HK-2 (cell line): ENCODE results near the gene LITAF.
"Not testable (repeated sequence)": the region's sequence is repeated elsewhere in the genome, so short reads cannot be mapped to it uniquely, and the experiment has no call there.

Experiments
- DNase-seq: peaks from one replicate; pipeline ENCODE4 v3.0.0-alpha.2; 2018; ENCODE audit not compliant: unreplicated experiment

The LITAF gene

DNA sequence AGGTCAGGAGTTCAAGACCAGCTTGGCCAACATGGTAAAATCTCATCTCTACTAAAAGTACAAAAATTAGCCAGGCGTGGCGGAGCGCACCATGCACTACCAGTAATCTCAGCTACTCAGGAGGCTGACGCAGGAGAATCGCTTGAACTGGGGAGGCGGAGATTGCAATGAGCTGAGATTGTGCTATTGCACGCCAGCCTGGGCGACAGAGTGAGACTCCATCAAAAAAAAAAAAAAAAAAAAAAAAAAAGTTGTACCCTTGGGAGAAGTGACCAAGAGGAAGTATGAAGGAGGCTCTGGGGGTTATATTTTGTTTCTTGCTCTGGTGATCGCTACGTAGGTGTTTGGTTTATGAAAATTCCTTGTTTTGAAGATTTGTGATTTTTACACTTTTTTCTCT is 66.3 kb downstream of the LITAF start:
- no peak for DNase-seq

DNA sequence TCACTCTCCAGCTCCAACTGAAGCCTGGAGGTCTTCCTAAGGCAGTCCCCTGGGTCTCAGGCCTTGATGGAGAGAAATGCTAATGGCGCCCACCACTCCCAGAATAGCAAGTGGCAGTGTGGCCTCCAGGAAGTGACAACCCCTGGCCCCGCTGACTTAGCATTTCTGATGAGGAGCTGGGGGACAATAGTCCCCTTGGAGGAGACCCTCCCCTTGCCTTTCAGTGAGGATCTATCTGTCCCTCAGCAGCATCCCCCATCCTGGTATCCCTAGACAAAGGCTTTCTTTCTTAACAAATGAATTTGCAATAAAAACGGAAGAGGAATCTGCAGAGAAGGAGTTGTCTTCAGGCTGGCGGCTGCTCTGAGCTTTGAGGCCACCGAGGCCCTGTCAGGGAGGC is 68.8 kb downstream of the LITAF start:
- no peak for DNase-seq

- DNase-seq, result no peak
Measured at GRCh38 chr16:11515540-11516430, 70.9 kb downstream of the LITAF start.

- DNase-seq, result no peak
Measured at GRCh38 chr16:11514283-11514682, 72.4 kb downstream of the LITAF start.

DNA sequence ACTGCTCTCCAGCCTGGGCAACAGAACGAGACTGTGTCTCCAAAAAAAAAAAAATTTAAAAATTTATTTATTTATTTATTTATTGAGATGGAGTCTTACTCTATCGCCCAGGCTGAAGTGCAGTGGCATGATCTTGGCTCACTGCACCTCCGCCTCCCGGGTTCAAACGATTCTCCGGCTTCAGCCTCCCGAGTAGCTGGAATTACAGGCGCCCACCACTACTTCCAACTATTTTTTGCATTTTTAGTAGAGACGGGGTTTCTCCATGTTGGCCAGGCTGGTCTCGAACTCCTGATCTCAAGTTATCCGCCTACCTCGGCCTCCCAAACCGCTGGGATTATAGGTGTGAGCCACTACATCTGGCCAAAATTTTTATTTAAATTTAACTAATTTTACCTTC is 73.4 kb downstream of the LITAF start:
- DNase-seq, result not testable (repeated sequence)

DNA sequence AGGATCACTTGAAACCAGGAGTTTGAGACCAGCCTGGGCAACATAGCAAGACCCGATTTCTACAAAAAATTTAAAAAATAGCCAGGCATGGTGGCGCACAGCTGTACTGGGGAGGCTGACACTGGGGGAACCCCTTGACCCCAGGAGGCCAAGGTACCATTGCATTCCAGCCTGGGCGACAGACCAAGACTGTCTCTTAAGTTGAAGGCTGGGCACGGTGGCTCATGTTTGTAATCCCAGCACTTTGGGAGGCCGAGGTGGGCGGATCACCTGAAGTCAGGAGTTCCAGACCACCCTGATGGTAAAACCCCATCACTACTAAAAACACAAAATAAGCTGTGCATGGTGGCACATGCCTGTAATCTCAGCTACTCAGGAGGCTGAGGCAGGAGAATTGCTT is 74.9 kb downstream of the LITAF start:
- no peak for DNase-seq

DNA sequence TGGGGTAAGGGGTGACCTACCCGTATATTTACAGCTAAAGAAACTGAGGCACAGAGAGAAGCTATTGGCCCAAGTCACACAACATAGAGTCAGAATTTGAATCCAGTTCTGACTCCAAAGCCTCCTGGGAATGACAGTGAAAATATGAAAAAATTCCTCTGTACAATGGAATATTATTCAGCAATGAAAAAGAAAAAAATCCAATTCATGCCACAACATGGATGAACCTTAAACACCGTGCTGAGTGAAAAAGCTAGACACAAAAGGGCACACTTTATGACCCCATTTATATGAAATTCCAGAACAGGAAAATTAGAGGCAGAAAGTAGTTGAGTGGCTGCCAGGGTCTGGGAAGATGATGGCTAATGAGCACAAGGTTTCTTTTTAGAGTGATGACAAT is 75.4 kb downstream of the LITAF start:
- DNase-seq, result no peak

DNA sequence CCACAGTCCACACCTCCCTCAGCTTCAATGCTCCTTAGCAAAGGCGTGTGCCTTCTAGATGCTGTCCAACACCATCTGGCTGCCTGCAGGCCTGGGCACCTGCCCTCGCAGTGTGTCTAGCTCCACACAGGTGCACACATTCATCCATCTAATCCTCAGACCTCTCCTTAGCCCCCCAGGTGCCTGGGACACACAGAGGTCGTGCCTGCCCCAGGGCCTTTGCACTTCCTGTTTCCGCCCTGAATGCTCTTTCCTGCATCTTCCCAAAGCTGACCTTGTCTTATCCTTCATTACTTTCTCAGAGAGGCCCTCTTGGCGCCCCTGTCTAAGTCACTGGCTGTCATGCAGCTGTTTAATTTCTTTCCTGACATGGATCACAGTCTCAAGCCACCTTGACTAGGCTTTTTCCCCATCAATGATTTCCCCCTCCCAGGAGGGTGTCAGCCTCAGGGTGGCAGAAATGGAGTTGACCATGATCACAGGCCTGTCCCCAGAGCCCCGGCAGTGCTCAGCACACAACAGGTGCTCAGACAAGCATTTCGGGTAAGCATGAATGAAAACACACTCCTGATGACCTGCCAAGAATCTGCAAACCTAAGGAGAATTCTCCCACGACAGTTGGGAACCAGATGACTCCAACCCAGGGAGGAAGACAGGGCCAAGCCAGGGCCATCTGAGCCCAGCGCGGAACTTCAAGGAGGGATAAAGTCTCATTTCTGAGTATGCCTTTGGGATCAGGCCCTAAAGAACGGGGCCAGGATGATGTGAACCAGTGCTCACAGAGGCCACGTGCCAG is 76.3 kb downstream of the LITAF start:
- DNase-seq, result no peak

GRCh38 chr16:11507991-11508390 is 78.7 kb downstream of the LITAF start:
- DNase-seq, result no peak

GRCh38 chr16:11507350-11507749 is 79.4 kb downstream of the LITAF start:
- no peak for DNase-seq

DNA sequence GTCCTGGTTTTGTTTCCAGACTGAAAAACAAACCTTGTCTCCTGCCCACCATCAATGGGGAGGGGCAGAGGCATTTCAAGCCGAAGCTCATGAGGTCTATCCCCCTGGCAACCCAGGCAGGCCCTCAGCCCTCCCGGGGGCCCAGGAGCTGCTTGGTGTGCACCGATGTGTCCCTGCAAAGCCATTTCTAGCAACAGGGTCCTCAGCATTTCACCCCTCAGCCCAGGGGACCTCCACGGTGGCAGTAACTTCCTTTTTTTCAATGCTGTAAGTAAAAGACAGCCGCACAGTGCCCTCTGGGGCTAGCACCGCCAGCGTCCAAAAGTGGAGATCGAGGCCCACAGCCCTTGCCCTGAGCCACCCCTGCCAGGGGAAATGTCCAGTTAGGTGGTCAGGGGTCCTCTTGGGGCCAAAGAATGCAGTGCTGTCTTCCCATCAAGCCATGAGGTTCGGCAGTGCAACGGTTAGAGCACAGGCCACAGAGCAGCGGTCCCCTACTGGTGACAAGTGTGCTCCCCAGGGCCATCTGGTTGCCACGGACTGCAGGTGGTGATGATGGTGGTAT is 79.9 kb downstream of the LITAF start:
- no peak for DNase-seq

GRCh38 chr16:11504261-11504660 is 82.5 kb downstream of the LITAF start:
- not testable (repeated sequence) for DNase-seq

DNA sequence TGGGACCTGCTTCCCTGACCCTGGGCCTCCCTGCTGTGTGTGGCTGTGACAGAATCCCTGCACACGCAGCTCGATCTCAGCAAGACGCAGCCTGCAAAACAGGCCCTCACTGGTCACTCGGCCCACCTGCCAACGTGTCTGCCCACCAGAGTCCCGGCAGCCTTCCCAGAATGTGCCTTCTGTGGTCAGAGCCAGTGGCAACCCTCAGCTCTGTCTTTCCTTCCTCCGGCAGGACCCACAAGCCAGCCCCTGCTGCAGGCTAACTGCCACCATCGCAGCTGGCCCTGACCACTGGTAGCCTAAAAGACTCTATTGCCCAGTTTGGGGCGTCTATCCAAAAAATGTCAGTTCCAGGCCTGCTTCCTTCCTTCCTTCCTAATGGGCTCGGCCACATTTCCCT is 83.2 kb downstream of the LITAF start:
- DNase-seq, result no peak

- no peak for DNase-seq
Measured at GRCh38 chr16:11502239-11502638, 84.5 kb downstream of the LITAF start.

GRCh38 chr16:11501632-11502031 is 85.1 kb downstream of the LITAF start:
- DNase-seq, result no peak

GRCh38 chr16:11500700-11501346 is 85.9 kb downstream of the LITAF start:
- no peak for DNase-seq

GRCh38 chr16:11499295-11500089 is 87.2 kb downstream of the LITAF start:
- DNase-seq, result no peak

DNA sequence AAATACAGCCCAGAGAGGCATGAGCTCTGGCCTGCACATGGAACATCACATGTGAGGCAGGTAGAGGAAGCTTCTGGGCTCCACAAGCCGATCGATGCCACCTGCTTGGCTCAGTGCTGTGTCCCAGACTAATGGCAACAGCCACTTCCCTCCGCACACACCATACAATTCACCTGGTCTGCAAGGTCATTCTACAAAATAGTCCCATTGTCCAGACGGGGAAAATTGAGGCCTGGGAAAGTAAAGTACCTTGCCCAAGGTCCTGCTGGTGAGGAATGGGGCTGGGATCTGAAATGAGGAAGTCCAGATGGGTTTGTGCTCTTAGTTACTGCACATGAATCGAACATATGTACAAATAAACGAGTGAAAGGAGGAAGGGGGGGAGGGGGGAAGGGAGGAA is 88.0 kb downstream of the LITAF start:
- DNase-seq, result no peak

DNA sequence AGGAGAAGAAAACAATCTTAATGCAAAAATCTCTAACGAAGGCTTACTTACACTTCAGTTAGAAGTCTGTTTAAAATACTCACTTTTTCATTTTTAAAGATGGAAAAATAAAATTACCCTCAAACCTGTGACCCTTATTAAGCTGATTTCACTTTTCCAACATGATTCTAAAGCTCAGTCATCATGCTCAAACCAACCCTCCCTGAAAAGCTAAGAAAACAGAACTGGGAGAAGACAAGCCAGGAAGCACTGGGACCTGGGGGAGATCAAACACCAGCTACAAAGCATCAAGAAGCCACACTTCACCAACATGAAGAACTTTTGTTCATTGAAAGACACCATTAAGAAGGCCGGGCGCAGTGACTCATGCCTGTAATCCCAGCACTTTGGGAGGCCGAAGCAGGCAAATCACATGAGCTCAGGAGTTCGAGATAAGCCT is 88.8 kb downstream of the LITAF start:
- peak; percentile 22 for DNase-seq
